Astrocyte of the spinal cord (primary cell): ENCODE results near the gene APEX1.

Experiments
- DNase-seq: peaks from one replicate; pipeline ENCODE4 v3.0.0; 2011; ENCODE audit warnings: low read depth, low spot score
- H3K4me3 ChIP-seq: 2 replicates; pipeline ENCODE4 v1.5.1; 2011; ENCODE audit warnings: low read depth, mild to moderate bottlenecking, low read length, moderate library complexity
- in situ Hi-C: cut with HindIII; loops from 2 replicates; pipeline ENCODE4 v1.10.0; 2017; ENCODE audit warnings: low sequenced_read_pairs
- TF ChIP-seq, protein P1 (sequence below): IDR thresholded peaks from 2 replicates; pipeline ENCODE4 v1.5.1; 2012; ENCODE audit warnings: low read depth, mild to moderate bottlenecking, low read length, inconsistent platforms

Gene APEX1

DNA sequence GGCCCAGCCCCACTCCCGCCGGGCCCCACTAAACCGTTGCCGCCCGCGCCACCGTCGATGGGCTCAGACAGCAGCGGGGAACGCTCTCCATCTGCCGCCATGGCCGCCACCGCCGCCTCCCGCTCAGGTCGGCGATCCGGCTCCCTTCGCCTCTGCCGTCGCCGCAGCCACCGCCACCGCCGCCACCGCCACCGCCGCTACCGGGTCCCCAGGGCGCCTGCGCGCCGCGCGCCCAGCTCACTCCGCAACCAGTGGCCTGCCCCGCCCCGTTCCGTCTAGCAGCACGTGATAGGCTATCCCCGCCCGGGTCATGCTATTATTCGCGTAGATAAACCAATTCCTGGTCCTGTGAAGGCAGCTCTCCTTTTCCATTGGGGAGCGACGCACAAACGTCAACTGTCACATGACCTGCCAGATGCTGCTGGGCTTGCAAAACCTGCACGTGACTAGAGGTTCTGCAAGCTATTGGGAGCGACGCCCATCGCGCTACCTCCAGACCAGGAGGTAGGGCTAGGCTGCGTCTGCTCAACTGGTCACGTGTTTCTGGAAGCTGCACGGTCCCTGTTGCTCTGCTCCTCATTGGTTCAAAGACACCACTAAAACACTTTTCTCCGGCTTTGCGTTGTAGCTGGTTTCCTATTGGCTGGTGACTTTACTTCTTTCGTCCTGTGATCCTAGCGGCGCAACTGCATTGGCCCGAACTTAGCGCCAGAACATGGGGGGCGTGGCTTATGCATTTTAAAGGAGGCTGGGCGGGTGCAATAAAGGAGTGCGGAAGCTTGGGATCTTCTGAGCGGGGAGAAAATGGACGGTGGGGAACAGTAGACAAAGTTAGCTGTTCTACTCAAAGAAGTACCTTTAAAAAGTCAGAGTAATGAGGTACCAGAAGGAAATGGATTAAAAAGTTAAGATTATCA is 6.5 kb downstream of the APEX1 start, which contains the start of gene PIP4P1:
Gene PIP4P1, minus strand, starts transcription at position 210 of the 917 bp plus-strand sequence. Its CDS starts 109 bp downstream, at position 101.
- TF ChIP-seq, protein P1, sequence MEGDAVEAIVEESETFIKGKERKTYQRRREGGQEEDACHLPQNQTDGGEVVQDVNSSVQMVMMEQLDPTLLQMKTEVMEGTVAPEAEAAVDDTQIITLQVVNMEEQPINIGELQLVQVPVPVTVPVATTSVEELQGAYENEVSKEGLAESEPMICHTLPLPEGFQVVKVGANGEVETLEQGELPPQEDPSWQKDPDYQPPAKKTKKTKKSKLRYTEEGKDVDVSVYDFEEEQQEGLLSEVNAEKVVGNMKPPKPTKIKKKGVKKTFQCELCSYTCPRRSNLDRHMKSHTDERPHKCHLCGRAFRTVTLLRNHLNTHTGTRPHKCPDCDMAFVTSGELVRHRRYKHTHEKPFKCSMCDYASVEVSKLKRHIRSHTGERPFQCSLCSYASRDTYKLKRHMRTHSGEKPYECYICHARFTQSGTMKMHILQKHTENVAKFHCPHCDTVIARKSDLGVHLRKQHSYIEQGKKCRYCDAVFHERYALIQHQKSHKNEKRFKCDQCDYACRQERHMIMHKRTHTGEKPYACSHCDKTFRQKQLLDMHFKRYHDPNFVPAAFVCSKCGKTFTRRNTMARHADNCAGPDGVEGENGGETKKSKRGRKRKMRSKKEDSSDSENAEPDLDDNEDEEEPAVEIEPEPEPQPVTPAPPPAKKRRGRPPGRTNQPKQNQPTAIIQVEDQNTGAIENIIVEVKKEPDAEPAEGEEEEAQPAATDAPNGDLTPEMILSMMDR: no peak
- in situ Hi-C loops: no loop called here
- H3K4me3 ChIP-seq: peak within 1 kb of the TSS; percentile 92
- peak; percentile 100 for DNase-seq

DNA sequence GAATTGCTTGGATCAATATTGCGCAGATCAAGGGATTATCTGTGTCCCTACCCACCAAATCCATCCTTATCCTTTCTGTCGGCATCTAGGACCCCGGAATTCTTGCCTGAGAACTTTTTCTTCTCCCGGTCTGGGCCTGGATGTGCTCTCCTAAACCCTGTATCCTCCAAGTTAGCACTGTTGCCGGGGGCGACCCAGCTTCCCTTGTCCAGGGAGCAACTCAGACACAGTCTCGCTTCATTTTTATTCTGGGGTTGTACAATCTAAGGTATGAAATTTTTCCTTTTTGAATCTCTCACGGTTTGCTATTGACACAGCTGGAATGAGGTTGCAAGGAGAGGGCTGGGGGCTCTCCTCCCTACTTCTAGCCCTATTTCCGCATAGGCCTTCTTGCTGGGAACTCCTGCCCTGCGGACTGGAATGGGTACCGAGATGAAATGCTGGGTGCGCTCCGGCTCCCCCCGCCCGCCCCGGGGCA is 13.8 kb downstream of the APEX1 start:
- DNase-seq: no peak
- peak overlapping the region; percentile 75 for H3K4me3 ChIP-seq
- TF ChIP-seq, protein P1: no peak
- in situ Hi-C loops: no loop called here

DNA sequence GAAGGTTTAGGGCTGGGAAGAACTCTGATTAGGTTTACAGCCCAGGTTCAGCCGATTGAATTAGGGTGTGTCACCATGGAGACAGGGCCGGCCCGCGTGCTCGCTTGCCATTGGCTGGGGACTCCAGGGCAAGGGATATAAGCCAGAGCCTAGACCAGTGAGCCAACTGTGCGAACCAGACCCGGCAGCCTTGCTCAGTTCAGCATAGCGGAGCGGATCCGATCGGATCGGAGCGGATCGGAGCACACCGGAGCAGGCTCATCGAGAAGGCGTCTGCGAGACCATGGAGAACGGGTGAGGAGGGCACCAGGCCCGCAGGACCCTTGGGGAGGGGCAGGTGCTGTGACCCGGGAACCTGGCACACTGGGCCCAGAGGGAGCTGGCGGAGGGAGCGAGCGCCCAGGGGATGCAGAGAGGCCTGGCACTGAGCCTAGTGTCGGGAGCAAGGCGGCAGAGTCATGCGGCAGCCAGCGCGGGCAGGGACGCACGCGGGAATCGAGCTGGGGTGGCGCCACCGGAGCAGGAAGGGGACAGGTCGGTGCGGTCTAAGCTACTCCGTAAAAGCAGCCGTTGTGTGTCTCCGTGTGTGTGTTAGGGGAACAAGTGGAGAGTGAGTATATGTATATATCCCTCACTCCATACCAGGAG is 14.3 kb downstream of the APEX1 start, which contains the start of gene PNP:
Gene PNP, plus strand, starts transcription at position 165 of the 648 bp plus-strand sequence. Its CDS starts 119 bp downstream, at position 284.
- peak; percentile 82 for DNase-seq
- TF ChIP-seq, protein P1: no peak
- peak within 1 kb of the TSS; percentile 75 for H3K4me3 ChIP-seq
- in situ Hi-C loops: no loop called here

DNA sequence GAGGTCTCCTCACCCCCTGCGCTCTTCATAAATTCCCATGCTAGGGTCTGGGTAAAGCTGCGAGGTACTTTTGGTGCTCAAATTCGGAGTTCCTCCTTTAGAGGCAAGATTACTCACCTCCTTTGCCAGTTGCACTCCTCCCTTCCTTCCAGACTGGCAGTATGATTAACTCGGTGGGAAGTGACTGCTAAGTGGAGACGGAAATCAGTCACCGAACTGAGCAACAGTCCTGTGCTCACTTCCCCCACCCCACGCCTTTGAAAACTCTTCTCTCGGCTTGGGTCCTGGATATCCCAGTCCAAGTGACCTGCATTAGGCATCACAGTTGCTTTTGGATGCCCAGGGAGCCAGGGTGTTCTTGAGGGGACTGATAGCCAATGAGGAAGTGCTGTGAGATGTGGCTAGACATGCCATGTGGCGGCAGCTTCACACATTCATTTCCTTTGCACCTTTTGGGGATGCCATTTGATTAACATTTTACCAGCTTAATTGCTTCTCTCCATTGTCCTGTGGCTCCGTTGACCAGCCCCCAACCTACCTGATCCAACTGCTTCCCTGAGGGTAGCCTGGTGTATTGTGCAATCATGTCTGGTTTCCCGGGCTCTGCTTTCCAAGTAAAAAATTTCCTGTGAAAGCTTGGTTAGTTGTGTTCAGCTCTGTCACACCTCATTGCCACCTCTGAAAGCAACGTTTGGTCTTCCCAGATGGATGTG is 15.0 kb downstream of the APEX1 start:
- H3K4me3 ChIP-seq: peak overlapping the region; percentile 75
- in situ Hi-C loops: no loop called here
- peak; percentile 28 for DNase-seq
- TF ChIP-seq, protein P1: no peak

DNA sequence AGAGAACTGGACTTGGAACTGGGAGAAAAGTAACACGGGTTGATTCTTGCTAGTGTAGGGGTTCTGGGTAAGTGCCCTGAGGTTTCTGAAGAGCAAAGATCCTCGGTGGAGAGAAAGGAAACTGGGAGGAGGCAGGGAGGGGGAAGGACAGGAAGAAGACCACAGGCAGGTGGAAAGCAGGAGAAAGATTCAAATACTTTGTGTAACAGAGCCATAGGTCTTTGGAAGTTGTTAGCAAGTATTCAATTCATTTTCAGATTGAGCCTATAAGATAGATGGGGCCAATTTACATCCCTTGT is 15.5 kb downstream of the APEX1 start:
- in situ Hi-C loops: no loop called here
- no peak for DNase-seq
- H3K4me3 ChIP-seq: peak overlapping the region; percentile 75
- TF ChIP-seq, protein P1: no peak

DNA sequence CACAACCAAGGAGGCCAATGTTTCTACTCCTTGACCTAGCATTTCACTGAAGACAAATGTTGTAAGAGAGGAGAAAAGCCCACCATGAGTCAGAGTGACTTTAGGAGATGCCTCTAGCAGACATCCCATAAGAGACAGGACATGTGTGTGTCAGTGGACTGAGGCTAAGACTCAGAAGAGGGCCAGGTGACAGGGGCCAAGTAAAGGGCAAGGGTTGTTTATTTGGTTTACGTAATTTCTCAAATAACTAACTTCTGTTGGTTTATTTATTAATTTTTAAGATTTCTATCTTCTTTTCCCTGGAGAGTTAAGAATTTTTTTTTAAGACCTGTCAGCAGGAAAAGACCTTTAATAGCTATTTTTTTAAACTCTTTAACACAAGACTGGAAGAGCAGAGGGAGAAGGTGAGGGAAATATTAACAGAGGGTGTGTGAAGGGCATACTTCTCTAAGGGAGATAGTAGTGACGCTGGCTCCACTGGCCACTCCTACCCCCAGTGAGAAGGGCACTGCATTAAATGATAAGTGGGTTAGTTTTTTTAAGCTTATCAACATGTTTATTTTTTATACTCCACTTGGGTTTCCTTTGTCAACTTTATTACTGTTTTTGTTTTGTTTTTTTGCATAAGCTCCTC is 17.6 kb downstream of the APEX1 start:
- TF ChIP-seq, protein P1: no peak
- H3K4me3 ChIP-seq: no peak overlapping the region
- in situ Hi-C loops: no loop called here
- DNase-seq: no peak
